ENCODE measurements around the gene MRGPRE. TPM values are rescaled to one million over a fixed set of nuclear protein-coding genes. Genes with fewer than 3 reads are reported as not detected.

Gene MRGPRE
- total RNA-seq, 1 experiment from 2014 or later, result not detected

DNA sequence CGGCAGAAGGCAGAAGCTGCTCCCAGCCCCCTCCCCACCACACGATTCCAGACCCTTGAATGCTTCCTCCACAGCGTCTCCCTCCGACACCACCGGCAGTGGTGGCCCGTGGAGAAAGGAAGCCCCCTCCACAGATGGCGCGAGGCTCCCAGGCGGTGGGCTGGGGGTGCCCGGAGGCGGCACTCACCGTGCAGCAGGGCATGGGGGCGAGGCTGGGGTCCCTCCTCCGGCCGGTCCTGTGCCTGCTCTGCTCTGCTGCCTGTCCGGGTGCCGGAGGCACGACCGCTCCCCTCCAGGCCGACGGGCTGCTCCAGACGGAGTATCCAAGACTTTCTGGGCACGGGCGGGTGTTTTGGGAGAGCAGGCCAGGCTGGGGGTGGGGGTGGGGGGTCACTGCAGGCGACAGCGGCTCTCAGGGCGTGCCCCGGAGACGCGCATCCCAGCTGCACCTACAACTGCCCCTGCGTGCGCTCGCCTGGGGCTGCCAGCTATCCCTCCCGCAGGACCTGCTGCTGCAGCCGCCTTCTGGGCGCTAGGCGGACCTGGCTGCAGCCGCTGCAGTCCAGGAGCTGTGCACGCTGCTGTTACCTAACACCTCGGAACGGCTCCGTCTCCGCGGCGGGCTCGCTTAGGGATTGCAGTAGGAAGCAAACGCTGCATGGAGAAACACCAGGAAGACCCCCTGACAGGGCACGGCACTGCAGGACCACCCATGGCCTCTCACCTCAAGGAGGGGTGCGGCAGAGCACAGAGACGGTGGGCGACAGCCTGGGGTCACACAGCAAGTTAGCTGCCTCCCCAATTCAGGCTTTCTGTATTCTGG is 28.8 kb downstream of the MRGPRE start:
- H3K4ac ChIP-seq (ENCODE audit: low read depth, low read length), result no peak overlapping the region
- H3K23ac ChIP-seq (ENCODE audit: insufficient read length, low read depth, low read length), result no peak overlapping the region
- H3K4me3 Mint-ChIP-seq, result peak overlapping the region; percentile 49 to 73
- no peak overlapping the region for H2AFZ ChIP-seq (ENCODE audit: low read length)
- peaks cover 8 to 9% of the 10 kb centered on the region in 2 experiments for H3K4me1 Mint-ChIP-seq
- H3K9me3 ChIP-seq (ENCODE audit: control insufficient read depth, low read depth, low read length), result no peaks in the 10 kb centered on the region
- TF ChIP-seq, protein P1, sequence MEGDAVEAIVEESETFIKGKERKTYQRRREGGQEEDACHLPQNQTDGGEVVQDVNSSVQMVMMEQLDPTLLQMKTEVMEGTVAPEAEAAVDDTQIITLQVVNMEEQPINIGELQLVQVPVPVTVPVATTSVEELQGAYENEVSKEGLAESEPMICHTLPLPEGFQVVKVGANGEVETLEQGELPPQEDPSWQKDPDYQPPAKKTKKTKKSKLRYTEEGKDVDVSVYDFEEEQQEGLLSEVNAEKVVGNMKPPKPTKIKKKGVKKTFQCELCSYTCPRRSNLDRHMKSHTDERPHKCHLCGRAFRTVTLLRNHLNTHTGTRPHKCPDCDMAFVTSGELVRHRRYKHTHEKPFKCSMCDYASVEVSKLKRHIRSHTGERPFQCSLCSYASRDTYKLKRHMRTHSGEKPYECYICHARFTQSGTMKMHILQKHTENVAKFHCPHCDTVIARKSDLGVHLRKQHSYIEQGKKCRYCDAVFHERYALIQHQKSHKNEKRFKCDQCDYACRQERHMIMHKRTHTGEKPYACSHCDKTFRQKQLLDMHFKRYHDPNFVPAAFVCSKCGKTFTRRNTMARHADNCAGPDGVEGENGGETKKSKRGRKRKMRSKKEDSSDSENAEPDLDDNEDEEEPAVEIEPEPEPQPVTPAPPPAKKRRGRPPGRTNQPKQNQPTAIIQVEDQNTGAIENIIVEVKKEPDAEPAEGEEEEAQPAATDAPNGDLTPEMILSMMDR (conservative IDR thresholded peaks at IDR 0.05), result peak; percentile 27; the same call in 2 of the 3 replicates
- H3K4me2 ChIP-seq (ENCODE audit: insufficient read depth, insufficient read length, low read length), result peak overlapping the region; percentile 53
- H3K56ac ChIP-seq (ENCODE audit: insufficient read length, low read depth, low read length), result no peak overlapping the region
- peaks cover 9% of the 10 kb centered on the region; the same call in 1 of the 2 replicates for H3K27me3 ChIP-seq (ENCODE audit: insufficient read depth, low read length)
- no peak overlapping the region for H3K18ac ChIP-seq (ENCODE audit: insufficient read length, low read depth, low read length)
- H3K14ac ChIP-seq (ENCODE audit: insufficient read depth, low read length), result no peak overlapping the region
- no peak overlapping the region for H3T11ph ChIP-seq (ENCODE audit: low read length)
- H3K27ac ChIP-seq (ENCODE audit: insufficient read length, low read depth, low read length), result no peak overlapping the region
- no peak overlapping the region for H2BK5ac ChIP-seq (ENCODE audit: insufficient read length, low read length)
- H4K91ac ChIP-seq (ENCODE audit: insufficient read length, low read depth, low read length), result no peak overlapping the region
- H2AK5ac ChIP-seq (ENCODE audit: insufficient read length, low read length), result no peak overlapping the region
- no peak overlapping the region for H4K8ac ChIP-seq (replicated peaks; ENCODE audit: insufficient read length, low read depth, low read length)
- no peak overlapping the region for H3K27ac Mint-ChIP-seq
- H2BK120ac ChIP-seq (ENCODE audit: low read depth, low read length, poor library complexity, severe bottlenecking), result no peak overlapping the region
- WGBS (ENCODE audit: extremely low coverage, insufficient read length, low lambda C conversion rate), result no CpG with 5 or more reads among the region's 51 CpGs
- no peaks in the 10 kb centered on the region for H3K9me3 Mint-ChIP-seq
- H3K36me3 Mint-ChIP-seq (ENCODE audit: insufficient read depth in 1 of 3, low read depth in 3 of 3), result no peaks in the 10 kb centered on the region
- peak; percentile 76 for DNase-seq
- H3K23me2 ChIP-seq (ENCODE audit: insufficient read length, low read depth, low read length, poor library complexity, severe bottlenecking), result peaks cover 9% of the 10 kb centered on the region
- H4K5ac ChIP-seq (ENCODE audit: insufficient read length, low read depth, low read length), result no peak overlapping the region
- H2BK20ac ChIP-seq (ENCODE audit: low read depth, low read length, poor library complexity, severe bottlenecking), result no peak overlapping the region
- no peaks in the 10 kb centered on the region for H3K4me1 ChIP-seq (ENCODE audit: insufficient read depth, low read length)
- no peak overlapping the region for H2BK15ac ChIP-seq (ENCODE audit: low read depth, low read length)
- H3K79me1 ChIP-seq (ENCODE audit: insufficient read depth, low read depth, low read length, poor library complexity, severe bottlenecking), result no peaks in the 10 kb centered on the region
- no peak overlapping the region for H3K9ac ChIP-seq (ENCODE audit: extremely low read depth, insufficient read length, low read length)
- H3K79me2 ChIP-seq (ENCODE audit: insufficient read depth, low read length), result no peaks in the 10 kb centered on the region
- peaks cover 57% of the 10 kb centered on the region for H3K27me3 Mint-ChIP-seq (ENCODE audit: low read depth)
- H2BK12ac ChIP-seq (ENCODE audit: insufficient read length, low read depth, low read length), result no peak overlapping the region
- peaks cover 2% of the 10 kb centered on the region for H4K20me1 ChIP-seq (ENCODE audit: control insufficient read depth, insufficient read depth, insufficient read length)
